Gastroesophageal sphincter (tissue), 3 donors: ENCODE measurements around the gene DNAI2.

Source experiments
- CTCF ChIP-seq, 4 experiments: fragments of 200-600 bp in 2 of 4; fragments of 450-650 bp in 2 of 4; sonication (generic) in 1 of 4; IDR thresholded peaks; one replicate each; pipeline ENCODE4 v1.5.1; 2017 to 2019; ENCODE audit warnings: antibody characterized with exemption in 4 of 4, mild to moderate bottlenecking in 2 of 4, moderate library complexity in 2 of 4
- EP300 ChIP-seq: sonication (generic); formaldehyde crosslinking; IDR thresholded peaks from one replicate; pipeline ENCODE4 v1.6.1; 2017; ENCODE audit warnings: antibody characterized with exemption, mild to moderate bottlenecking
- POLR2A ChIP-seq, 2 donors: fragments of 450-650 bp; IDR thresholded peaks; one replicate each; pipeline ENCODE4 v1.6.1; 2017; ENCODE audit warnings: antibody characterized with exemption in 2 of 2, mild to moderate bottlenecking in 2 of 2, moderate library complexity in 1 of 2
- POLR2AphosphoS5 ChIP-seq: sonication (generic); formaldehyde crosslinking; IDR thresholded peaks from one replicate; pipeline ENCODE4 v1.6.1; 2017; ENCODE audit warnings: antibody characterized with exemption

DNA sequence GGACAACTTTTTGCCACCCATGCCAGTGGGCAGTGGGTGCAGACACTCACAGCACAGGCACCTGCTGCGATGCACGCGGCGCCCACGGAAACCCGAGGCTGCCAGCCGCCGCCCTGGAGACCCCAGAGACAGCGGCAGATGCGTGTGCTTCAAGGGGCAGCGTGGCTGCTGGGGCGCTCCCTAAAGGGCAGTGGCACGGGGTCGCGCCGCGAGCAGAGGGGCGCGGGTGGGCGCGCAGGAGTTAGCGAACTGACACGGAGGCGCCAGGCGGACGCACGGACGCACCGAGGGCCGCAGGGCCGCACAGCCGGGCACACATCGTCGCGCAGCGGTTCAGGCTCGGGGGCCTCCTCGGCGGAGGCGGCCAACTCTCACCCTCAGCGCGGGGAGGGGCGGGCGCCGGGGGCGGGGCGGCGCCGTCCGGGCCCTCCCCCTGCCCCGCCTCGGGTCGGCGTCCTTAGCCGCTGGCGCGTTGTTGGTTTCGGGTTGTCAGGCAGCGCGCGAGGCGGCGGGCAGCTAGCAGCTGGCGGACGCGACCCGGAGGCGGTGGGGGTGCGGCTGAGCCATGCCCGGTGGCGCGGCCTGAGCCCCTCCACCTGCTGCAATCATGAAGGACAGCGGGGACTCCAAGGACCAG is 51.8 kb downstream of the DNAI2 start, which contains the start of gene KIF19:
- no peak for TF ChIP-seq CTCF (IDR thresholded peaks at IDR 0.05)
- TF ChIP-seq POLR2A (IDR thresholded peaks at IDR 0.05): no peak
- TF ChIP-seq POLR2AphosphoS5: no peak
- no peak for TF ChIP-seq EP300
